ENCODE results near the gene PRKG1.

GRCh38 chr10:52019656-52020055, 945.4 kb downstream of the PRKG1 start:
- TF ChIP-seq EZH2phosphoT487 (IDR thresholded peaks at IDR 0.05; ENCODE audit: borderline replicate concordance, low read length) (no peak), CTCF (IDR thresholded peaks at IDR 0.05; ENCODE audit: low read depth, low read length, poor library complexity, severe bottlenecking) (no peak)
